ENCODE results near the gene MAP3K21. TPM values are rescaled to one million over a fixed set of nuclear protein-coding genes. Genes with fewer than 3 reads are reported as not detected.

The MAP3K21 gene
- total RNA-seq, 6 experiments from 2014 or later: 0.06 to 0.09 (median 0.09) TPM; not detected in 3

- TF ChIP-seq CTCF (IDR thresholded peaks at IDR 0.05): no peak
- no peaks in the 10 kb centered on the region; the same call in 1 of the 2 replicates for H3K27me3 Mint-ChIP-seq (ENCODE audit: insufficient read depth)
- H3K4me1 Mint-ChIP-seq (ENCODE audit: low read depth): no peaks in the 10 kb centered on the region
- DNase-seq: no peak
- no peaks in the 10 kb centered on the region for H3K36me3 Mint-ChIP-seq (ENCODE audit: low read depth)
- no peak overlapping the region for H3K4me3 Mint-ChIP-seq
- H3K27ac Mint-ChIP-seq: no peak overlapping the region
- H3K9me3 Mint-ChIP-seq: no peaks in the 10 kb centered on the region
Observed at GRCh38 chr1:233381806-233382205, 54.3 kb downstream of the MAP3K21 start.

GRCh38 chr1:233383984-233384383 lies 56.5 kb downstream of the MAP3K21 start:
- H3K9me3 Mint-ChIP-seq: no peaks in the 10 kb centered on the region
- H3K27me3 Mint-ChIP-seq (ENCODE audit: insufficient read depth): no peaks in the 10 kb centered on the region; the same call in 1 of the 2 replicates
- H3K36me3 Mint-ChIP-seq (ENCODE audit: low read depth): no peaks in the 10 kb centered on the region
- no peaks in the 10 kb centered on the region for H3K4me1 Mint-ChIP-seq (ENCODE audit: low read depth)
- no peak overlapping the region for H3K4me3 Mint-ChIP-seq
- no peak for TF ChIP-seq CTCF (IDR thresholded peaks at IDR 0.05)
- DNase-seq: no peak
- H3K27ac Mint-ChIP-seq: no peak overlapping the region

- no peaks in the 10 kb centered on the region for H3K27me3 Mint-ChIP-seq (ENCODE audit: insufficient read depth)
- H3K4me3 Mint-ChIP-seq: no peak overlapping the region
- no peak for TF ChIP-seq CTCF (IDR thresholded peaks at IDR 0.05)
- no peak for DNase-seq
- no peaks in the 10 kb centered on the region for H3K4me1 Mint-ChIP-seq (ENCODE audit: low read depth)
- no peaks in the 10 kb centered on the region for H3K9me3 Mint-ChIP-seq
- H3K27ac Mint-ChIP-seq: no peak overlapping the region
- no peaks in the 10 kb centered on the region for H3K36me3 Mint-ChIP-seq (ENCODE audit: low read depth)
Observed at GRCh38 chr1:233386336-233386735, 58.8 kb downstream of the MAP3K21 start.

GRCh38 chr1:233387585-233387984 lies 60.1 kb downstream of the MAP3K21 start:
- Mint-ChIP-seq H3K27me3 (ENCODE audit: insufficient read depth) (no peaks in the 10 kb centered on the region), H3K4me1 (ENCODE audit: low read depth) (no peaks in the 10 kb centered on the region), H3K4me3 (no peak overlapping the region), H3K36me3 (ENCODE audit: low read depth) (no peaks in the 10 kb centered on the region), H3K9me3 (no peaks in the 10 kb centered on the region), H3K27ac (no peak overlapping the region)
- no peak for TF ChIP-seq CTCF (IDR thresholded peaks at IDR 0.05)
- DNase-seq: no peak

- H3K4me3 Mint-ChIP-seq: no peak overlapping the region
- no peaks in the 10 kb centered on the region for H3K36me3 Mint-ChIP-seq (ENCODE audit: low read depth)
- no peak for DNase-seq
- no peaks in the 10 kb centered on the region for H3K4me1 Mint-ChIP-seq (ENCODE audit: low read depth)
- no peaks in the 10 kb centered on the region for H3K27me3 Mint-ChIP-seq (ENCODE audit: insufficient read depth)
- no peak for TF ChIP-seq CTCF (IDR thresholded peaks at IDR 0.05)
- H3K27ac Mint-ChIP-seq: no peak overlapping the region
- H3K9me3 Mint-ChIP-seq: no peaks in the 10 kb centered on the region
Observed at GRCh38 chr1:233389169-233389568, 61.6 kb downstream of the MAP3K21 start.

GRCh38 chr1:233389893-233390292 lies 62.4 kb downstream of the MAP3K21 start:
- Mint-ChIP-seq H3K9me3 (no peaks in the 10 kb centered on the region), H3K36me3 (ENCODE audit: low read depth) (no peaks in the 10 kb centered on the region), H3K4me3 (no peak overlapping the region), H3K27ac (no peak overlapping the region), H3K27me3 (ENCODE audit: insufficient read depth) (no peaks in the 10 kb centered on the region), H3K4me1 (ENCODE audit: low read depth) (no peaks in the 10 kb centered on the region)
- no peak for TF ChIP-seq CTCF (IDR thresholded peaks at IDR 0.05)
- DNase-seq: no peak

Data from HFFc6 (cell line).